DMS79 treated with DMSO at 0.1 percent for 48 hours (cell line): ENCODE results near the gene MYH10.
A peak's percentile ranks its signal among the peaks of the same experiment; 100 is the strongest.

ENCODE experiments used
- DNase-seq: peaks from one replicate; lab custom pipeline; 2025; lab: John Stamatoyannopoulos, UW

The MYH10 gene

DNA sequence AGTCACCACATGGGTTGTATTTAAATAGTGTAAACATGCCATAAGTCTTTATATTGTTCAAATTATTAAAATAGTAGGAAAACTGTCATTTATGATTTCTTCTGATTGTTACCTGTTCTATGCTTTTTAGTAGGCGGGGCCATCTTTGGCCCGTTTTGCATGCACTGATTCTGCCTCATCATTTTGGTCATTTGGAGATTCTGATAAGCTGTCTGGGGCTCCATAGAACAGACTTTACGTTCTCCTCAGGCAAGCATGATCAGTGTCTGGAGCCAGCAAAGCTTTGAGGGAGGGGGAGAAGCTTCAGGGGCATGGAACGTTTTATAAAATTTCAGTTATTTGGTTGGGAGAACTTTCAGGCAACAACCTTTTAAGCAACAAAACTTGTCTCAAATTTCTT, 186.0 kb downstream of the MYH10 start:
- DNase-seq = no peak

GRCh38 chr17:8443756-8444155, 186.8 kb downstream of the MYH10 start:
- no peak for DNase-seq

DNA sequence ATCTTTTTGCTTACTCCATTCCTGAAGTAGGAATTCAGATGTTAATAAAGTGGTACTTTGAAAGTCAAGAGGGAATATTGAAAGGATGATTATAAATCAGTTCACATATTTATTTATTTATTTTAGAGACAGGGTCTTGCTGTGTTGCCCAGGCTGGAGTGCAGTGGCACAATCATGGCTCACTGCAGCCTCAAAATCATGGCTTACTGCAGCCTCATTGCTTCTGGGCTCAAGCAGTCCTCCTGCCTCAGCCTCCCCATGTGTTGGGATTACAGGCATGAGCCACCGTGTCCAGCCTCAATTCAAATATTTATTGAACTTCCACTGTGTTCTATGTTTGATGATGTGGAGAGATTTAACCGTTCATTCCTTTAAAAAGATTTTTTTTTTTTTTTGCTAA, 188.2 kb downstream of the MYH10 start:
- no peak for DNase-seq

DNA sequence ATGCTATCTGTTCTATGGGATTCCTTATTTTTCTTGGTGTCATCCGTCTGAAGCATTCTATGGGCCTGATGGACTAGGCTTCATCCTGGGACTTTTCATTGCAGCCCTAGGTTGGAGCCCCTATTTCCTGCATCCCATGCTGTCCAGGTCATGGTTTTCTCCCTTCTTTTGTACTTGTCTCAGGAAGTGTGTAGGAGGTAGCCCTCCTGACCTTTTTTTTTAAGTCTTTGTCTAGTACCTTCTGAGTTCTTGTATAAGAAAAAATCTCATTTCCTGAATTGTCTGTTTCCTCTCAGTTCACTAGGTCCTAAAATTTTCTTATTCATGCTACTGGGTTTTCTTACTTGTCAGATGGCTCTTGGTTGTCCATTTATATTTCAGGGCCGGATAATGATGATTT, 188.8 kb downstream of the MYH10 start:
- no peak for DNase-seq

- DNase-seq = no peak
Measured at GRCh38 chr17:8439681-8440080, 190.8 kb downstream of the MYH10 start.

- no peak for DNase-seq
Measured at GRCh38 chr17:8438441-8438840, 192.1 kb downstream of the MYH10 start.

DNA sequence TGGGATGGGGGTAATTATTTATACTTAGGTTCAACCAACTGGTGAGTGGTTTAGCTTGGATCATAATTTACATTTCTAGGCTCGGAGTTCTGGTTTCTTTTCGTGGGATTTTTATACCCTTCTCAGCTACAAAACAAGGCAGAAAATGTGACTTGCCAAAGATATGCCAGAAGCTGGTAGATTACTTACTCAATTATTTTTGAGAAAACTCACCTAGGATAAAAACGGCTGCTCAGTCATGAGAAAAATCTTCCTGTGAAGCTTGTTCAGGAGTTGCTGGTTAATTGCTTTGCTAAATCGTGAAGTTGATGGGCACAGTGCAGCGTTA, 193.7 kb downstream of the MYH10 start:
- DNase-seq = no peak

GRCh38 chr17:8436169-8436843, 194.2 kb downstream of the MYH10 start:
- DNase-seq = no peak

DNA sequence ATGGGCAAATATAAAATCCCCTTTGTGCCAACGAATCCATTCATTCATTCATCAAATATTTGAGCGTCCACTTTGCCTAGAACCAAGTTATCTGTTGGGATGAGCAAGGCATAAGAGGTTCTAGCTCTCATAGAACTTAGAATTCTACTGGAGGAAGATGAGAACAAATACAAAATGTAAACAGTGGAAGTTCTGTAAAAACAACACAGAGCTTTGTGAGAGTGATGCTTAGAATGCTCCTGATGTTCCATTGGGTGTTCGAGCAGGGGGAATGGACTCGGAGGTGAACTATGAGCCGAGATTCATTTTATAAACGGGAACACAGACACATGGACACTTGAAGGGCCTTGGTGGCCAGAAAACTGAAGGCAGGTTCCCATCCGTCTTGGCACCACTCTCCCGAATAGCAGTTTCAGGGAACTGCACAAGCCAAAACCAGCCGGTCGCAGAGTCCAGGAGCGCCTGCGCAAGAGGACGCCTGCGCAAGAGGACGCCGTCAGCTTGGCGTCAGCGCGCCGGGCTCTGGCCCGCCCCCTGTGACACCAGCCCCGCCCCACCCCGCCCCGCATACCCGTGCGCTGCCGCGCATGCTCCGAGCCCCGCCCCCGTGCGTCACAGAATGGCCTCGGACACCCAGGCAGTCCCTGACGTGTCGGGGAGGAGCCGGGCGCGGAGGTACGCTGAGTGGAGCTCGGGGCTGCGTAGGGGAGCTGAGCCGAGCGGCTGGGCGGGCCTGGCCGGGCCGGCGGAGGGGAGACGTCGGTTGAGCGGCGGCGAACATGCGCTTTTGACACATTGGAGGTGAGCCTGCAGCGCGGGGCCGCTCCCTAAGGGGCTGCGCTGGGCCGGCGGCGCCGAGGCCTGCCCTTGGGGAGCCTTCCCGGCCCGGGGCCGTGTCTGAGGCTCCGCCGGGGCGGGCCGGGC, 195.0 kb downstream of the MYH10 start, which contains the start of gene NDEL1:
Gene NDEL1, plus strand, starts transcription at position 640 of the 924 bp plus-strand sequence. CDS start 8,388 bp downstream, outside the sequence.
- peak; percentile 68 for DNase-seq

- DNase-seq = no peak
Measured at GRCh38 chr17:8430966-8431365, 199.6 kb downstream of the MYH10 start.

- no peak for DNase-seq
Measured at GRCh38 chr17:8426802-8427201, 203.7 kb downstream of the MYH10 start.

- no peak for DNase-seq
Measured at GRCh38 chr17:8426094-8426720, 204.3 kb downstream of the MYH10 start.
